Colonic mucosa (tissue), 4 donors: ENCODE results near the gene CDH2. TPM values are rescaled to one million over a fixed set of nuclear protein-coding genes. Genes with fewer than 3 reads are reported as not detected.
A peak's percentile ranks its signal among the peaks of the same experiment; 100 is the strongest.

Experiments used
- DNase-seq: peaks from one replicate; pipeline ENCODE4 v3.0.0-alpha.2; 2020
- H3K27ac ChIP-seq: fragments of 200-600 bp; one replicate; pipeline ENCODE4 v1.8.0; 2021
- H3K27me3 ChIP-seq: fragments of 200-600 bp; one replicate; pipeline ENCODE4 v1.8.0; 2021
- H3K36me3 ChIP-seq: fragments of 200-600 bp; one replicate; pipeline ENCODE4 v1.8.0; 2021
- H3K4me1 ChIP-seq: fragments of 200-600 bp; one replicate; pipeline ENCODE4 v1.8.0; 2021; ENCODE audit warnings: mild to moderate bottlenecking
- H3K4me3 ChIP-seq: fragments of 200-600 bp; one replicate; pipeline ENCODE4 v1.8.0; 2021
- H3K9ac ChIP-seq, 2 donors: one replicate each; pipeline ENCODE4 v1.7.0; 2013; ENCODE audit warnings: control low read depth in 2 of 2, low read depth in 2 of 2, low read length in 2 of 2
- H3K9me3 ChIP-seq: fragments of 200-600 bp; one replicate; pipeline ENCODE4 v1.8.0; 2021
- intact Hi-C: fragments of 100-400 bp; cut with DNase I; formaldehyde crosslinking; loops from one replicate; pipeline ENCODE4 v1.14.1; 2022
- total RNA-seq, 2 donors: library from RNA; stranded (reverse); fragmentation: NEBNext Ultra II Directional in 1 of 2; extraction: Animal tissue kit (Norgen Biotek cat#: 25700) in 1 of 2; gene quantifications; one replicate each; pipeline ENCODE4 v1.2.1, GENCODE V29; 2021
- TF ChIP-seq, protein P1 (sequence below): fragments of 200-600 bp; IDR thresholded peaks from one replicate; pipeline ENCODE4 v1.8.0; 2022; ENCODE audit warnings: antibody characterized with exemption, mild to moderate bottlenecking
- donor health status: healthy.
- donor health status: DM: no; HTN: no; CAD: no.
- donor health status: DM: no; HTN: no; CAD: no.

The CDH2 gene
- total RNA-seq, 2 donors from 2014 or later: 0.84 to 1.4 TPM

DNA sequence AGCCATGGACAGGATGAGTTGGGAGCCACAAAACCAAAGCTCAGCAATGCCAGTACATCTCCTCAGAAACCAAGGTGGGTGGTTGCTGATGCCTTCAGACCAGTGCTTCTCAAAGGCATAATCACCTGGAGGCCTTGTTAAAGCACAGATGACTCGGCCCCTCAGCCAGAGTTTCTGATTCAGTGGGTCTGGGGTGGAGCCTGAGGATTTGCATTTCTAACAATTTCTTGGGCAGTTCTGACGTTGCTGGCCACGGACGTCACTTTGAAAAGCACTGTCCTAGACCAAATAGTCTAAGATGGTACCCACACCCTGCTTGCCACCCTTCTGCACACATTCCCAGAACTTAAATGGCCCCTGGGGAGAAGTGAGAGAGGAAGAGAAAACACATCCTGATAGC, 24.1 kb upstream of the CDH2 start:
- Histone ChIP-seq H3K27ac (no peak overlapping the region), H3K9me3 (no peaks in the 10 kb centered on the region), H3K27me3 (no peaks in the 10 kb centered on the region), H3K4me3 (no peak overlapping the region), H3K36me3 (no peaks in the 10 kb centered on the region), H3K9ac (no peak overlapping the region), H3K4me1 (no peaks in the 10 kb centered on the region)
- intact Hi-C loops: no loop called here
- DNase-seq: no peak
- TF ChIP-seq, protein P1, sequence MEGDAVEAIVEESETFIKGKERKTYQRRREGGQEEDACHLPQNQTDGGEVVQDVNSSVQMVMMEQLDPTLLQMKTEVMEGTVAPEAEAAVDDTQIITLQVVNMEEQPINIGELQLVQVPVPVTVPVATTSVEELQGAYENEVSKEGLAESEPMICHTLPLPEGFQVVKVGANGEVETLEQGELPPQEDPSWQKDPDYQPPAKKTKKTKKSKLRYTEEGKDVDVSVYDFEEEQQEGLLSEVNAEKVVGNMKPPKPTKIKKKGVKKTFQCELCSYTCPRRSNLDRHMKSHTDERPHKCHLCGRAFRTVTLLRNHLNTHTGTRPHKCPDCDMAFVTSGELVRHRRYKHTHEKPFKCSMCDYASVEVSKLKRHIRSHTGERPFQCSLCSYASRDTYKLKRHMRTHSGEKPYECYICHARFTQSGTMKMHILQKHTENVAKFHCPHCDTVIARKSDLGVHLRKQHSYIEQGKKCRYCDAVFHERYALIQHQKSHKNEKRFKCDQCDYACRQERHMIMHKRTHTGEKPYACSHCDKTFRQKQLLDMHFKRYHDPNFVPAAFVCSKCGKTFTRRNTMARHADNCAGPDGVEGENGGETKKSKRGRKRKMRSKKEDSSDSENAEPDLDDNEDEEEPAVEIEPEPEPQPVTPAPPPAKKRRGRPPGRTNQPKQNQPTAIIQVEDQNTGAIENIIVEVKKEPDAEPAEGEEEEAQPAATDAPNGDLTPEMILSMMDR: no peak

DNA sequence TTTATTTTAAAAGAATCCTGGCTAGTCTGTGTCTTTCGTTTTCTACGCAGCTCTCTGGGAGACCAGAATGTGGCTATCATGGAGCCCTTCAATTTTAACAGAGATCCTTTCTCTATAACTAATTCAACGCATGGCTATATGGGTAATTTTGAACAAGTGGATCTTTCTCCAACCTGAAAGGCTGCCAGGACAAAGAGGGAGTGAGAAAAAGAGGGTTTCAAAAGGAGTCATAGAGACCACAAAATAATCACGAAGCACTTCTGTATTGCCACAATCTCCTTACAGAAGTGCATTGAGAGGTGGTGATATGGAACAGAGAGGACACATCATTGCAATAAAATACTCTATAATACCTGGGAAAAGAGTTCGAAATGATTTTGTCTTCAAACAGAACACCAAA, 21.7 kb upstream of the CDH2 start:
- Histone ChIP-seq H3K27me3 (no peaks in the 10 kb centered on the region), H3K4me1 (no peaks in the 10 kb centered on the region), H3K9me3 (no peaks in the 10 kb centered on the region), H3K27ac (no peak overlapping the region), H3K9ac (no peak overlapping the region), H3K36me3 (no peaks in the 10 kb centered on the region), H3K4me3 (no peak overlapping the region)
- DNase-seq: no peak
- TF ChIP-seq, protein P1: no peak
- intact Hi-C loops: no loop called here

DNA sequence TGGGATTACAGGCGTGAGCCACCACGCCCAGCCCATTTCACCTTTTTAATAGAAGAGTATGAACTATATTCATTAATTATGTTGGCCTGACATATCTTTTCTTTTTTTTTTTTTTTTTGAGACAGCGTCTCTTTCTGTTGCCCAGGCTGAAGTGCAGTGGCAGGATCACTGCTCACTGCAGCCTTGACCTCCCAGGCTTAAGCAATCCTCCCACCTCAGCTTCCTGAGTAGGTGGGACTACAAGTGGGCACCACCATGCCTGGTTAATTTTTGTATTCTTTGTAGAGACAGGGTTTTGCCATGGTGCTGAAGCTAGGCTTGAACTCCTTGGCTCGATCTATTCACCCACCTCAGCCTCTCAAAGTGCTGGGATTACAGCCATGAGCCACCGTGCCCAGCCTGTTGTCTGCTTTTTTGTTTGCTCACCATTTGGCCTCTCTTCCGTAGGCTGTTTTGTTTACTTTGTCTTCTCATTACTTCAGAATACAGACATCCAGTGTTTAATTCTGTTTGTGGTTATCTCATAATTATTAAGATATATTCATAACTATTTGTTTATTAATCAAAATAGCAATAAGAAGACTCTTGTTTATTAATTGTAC, 16.3 kb upstream of the CDH2 start:
- H3K27me3 ChIP-seq: no peaks in the 10 kb centered on the region
- no peaks in the 10 kb centered on the region for H3K4me1 ChIP-seq
- no peak overlapping the region for H3K27ac ChIP-seq
- H3K9me3 ChIP-seq: no peaks in the 10 kb centered on the region
- H3K9ac ChIP-seq: no peak overlapping the region
- H3K4me3 ChIP-seq: no peak overlapping the region
- intact Hi-C loops: no loop called here
- DNase-seq: no peak
- TF ChIP-seq, protein P1: no peak
- H3K36me3 ChIP-seq: no peaks in the 10 kb centered on the region

DNA sequence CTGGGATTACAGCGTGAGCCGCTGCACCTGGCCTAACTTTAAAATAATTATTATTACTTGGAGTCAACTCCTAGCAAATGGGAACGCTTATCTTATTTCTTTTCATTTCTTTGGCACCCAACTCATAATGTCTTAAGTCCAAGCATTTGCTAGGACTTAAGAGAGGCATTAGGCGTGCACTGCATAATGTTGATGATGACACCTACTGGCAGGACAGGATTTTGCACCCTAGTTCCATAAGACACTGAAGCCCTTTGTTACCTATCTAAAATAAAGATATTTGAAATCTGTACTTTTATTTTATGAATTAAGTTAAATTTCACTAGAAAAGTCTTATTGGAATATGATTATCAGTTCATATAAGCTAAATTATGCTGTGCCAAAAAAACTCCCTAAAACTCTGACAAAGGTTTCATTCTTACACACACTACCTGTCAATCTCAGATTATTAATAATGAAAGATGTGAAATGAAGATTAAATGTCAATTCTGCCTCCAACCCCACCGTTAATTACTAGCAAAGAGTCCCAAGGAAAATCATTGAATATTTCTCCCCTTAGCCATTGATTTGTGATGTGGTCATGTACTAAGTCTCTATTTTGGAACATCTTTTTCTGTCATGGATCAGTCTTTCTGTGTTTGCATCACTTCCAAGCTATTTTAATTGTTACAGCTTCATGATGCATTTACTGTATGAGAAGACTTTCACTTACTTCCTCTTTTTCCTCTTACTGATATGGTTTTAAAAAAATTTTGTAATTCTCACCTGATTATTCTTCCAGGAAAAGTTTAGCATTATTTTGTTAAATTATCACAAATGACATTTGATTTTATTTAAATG, 12.7 kb upstream of the CDH2 start:
- intact Hi-C loops: loop anchor here (10.0 kb wide), 2 partner anchors 495 to 585 kb away; no protein-coding TSS in a partner anchor
- Histone ChIP-seq H3K36me3 (no peaks in the 10 kb centered on the region), H3K4me1 (no peaks in the 10 kb centered on the region), H3K9me3 (no peaks in the 10 kb centered on the region), H3K27me3 (no peaks in the 10 kb centered on the region), H3K27ac (no peak overlapping the region), H3K4me3 (no peak overlapping the region), H3K9ac (no peak overlapping the region)
- TF ChIP-seq, protein P1: peak; percentile 58
- DNase-seq: peak; percentile 31

DNA sequence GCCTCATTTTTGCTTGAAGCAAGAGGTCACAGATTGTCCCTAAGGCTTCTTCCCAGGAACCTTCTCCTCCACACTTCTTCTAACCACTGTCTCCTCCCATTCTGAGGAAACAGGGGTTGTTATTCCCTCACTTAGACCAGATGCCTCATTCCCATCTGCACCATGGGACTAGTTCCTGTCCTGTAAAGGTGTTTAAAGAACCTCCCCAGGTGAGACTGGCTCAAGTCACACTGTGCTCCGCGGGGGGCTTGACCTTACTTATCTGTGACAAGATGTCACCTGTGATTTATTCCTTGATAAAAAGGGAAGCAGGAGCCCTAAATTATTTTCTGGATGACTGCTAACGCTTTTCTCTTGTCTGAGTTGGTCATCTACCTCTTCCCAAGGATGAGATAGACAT, 8.2 kb upstream of the CDH2 start:
- no peak for DNase-seq
- Histone ChIP-seq H3K27ac (no peak overlapping the region), H3K9ac (no peak overlapping the region), H3K27me3 (no peaks in the 10 kb centered on the region), H3K4me1 (no peaks in the 10 kb centered on the region), H3K9me3 (no peaks in the 10 kb centered on the region), H3K36me3 (no peaks in the 10 kb centered on the region), H3K4me3 (no peak overlapping the region)
- intact Hi-C loops: loop anchor here (10.0 kb wide), 2 partner anchors 490 to 580 kb away; no protein-coding TSS in a partner anchor
- TF ChIP-seq, protein P1: no peak
